LNCAP (cell line): ENCODE data around the gene KIAA0513.

Source experiments
- TF ChIP-seq, protein P1 (sequence below): fragments of 450-650 bp; IDR thresholded peaks from 2 replicates; pipeline ENCODE4 v1.5.1; 2017; ENCODE audit warnings: mild to moderate bottlenecking

The KIAA0513 gene

DNA sequence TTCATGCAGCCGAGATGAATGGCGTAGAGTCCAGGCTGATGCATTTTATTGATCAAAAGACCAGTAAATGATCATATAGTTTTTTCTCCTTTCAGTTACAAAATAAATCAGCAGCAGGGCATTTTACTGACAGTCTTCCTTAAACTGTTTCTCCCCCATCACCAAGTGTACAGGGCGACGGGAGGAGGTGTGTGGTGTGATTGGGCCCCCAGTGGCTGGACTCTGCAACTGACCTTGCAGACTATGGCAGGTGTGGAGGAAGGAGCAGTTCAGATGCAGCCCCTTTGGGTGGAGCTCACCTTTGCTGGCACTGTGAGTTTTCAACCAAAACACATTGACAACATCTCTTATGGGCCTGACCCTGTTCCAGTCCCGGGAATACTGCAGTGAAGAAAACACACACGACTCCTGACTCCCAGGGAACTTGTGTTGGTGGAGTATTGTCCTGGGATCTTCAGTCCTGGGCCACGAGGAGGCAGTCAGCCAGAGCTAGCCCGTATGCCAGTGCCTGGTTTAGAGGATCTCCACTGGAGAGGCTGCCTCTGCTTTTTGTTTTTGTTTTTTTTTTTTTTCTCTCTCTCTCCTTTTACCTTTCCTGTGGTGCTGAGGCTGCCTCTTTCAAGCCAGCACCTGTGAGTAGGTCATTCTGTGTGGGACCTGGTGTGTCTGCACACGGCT lies 29.8 kb downstream of the KIAA0513 start:
- TF ChIP-seq, protein P1, sequence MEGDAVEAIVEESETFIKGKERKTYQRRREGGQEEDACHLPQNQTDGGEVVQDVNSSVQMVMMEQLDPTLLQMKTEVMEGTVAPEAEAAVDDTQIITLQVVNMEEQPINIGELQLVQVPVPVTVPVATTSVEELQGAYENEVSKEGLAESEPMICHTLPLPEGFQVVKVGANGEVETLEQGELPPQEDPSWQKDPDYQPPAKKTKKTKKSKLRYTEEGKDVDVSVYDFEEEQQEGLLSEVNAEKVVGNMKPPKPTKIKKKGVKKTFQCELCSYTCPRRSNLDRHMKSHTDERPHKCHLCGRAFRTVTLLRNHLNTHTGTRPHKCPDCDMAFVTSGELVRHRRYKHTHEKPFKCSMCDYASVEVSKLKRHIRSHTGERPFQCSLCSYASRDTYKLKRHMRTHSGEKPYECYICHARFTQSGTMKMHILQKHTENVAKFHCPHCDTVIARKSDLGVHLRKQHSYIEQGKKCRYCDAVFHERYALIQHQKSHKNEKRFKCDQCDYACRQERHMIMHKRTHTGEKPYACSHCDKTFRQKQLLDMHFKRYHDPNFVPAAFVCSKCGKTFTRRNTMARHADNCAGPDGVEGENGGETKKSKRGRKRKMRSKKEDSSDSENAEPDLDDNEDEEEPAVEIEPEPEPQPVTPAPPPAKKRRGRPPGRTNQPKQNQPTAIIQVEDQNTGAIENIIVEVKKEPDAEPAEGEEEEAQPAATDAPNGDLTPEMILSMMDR = peak; percentile 14; the same call in 1 of the 2 replicates

DNA sequence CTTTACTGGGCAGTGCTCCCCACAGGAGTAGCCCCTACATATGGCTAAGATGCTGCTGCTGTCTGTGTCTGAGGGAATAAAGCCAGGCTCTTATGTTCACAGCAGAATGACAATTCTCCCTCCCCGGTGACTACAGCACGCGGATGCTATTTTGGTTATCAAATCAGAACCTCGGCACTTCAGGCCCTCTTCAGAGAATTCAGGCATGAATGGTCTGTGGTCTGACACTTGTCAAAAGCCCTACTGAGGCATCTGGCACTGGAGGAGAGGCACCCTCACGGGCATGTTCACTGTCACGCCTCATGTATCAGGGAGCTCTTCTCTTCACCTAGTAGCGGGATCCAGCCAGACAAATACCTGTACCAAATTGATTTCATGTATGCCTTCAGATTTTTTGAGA lies 30.4 kb downstream of the KIAA0513 start:
- TF ChIP-seq, protein P1 = no peak

DNA sequence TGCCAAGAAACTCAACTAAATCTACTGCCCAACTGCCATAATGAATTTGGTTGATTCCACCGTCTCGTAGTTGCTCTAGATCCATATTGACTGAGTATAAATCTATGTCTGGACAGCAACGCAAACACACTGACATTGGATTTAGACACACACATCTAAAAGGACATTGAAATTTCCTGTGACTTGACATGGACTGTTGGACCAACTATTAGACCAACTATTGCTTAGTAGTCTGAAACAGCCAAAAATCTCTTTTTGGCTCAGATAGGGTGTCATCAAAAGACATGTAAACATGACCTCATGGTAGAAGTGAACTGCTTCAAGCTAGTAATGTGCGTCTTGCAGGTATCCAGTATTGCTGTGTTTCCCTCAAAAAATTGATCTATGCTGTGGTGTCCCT lies 31.3 kb downstream of the KIAA0513 start:
- TF ChIP-seq, protein P1 = no peak

DNA sequence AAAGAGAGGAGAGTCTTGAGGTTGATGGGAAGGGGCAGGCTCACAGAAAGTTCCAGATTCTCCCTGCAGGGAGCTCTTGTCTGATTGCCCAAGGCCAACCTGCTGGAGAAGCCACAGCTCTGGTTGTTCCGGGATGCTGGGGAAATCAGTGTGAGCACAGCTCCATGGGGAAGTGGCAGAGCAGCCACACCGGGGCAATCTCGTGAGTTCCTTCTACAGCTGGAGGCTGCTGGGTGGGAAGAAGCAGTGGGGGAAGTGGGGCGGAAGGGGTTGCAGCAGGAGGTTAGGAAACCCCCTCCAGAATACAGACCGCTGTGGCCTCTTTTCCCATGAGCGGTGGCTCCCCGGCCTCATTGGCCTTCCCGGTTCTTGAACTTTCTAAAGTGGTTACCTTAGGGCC lies 34.0 kb downstream of the KIAA0513 start:
- TF ChIP-seq, protein P1 = no peak

DNA sequence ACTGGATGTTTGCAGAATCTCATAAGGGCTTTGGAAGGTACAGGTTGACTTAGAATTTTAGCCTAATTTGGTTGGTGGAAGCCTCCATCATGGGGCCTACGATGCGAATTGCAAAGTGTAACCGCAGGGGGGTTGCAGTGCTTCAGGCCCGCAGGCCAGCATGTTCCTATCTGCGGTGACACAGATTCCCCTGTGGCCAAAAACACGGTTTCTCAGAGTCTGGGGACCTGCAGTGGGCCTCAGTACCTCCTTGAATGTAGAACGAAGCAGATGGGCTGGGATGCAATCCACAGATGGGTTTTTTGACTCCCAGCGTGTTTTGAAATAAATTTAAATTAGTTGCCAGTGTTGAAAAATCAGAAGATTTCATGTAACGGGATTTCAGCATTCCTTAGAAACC lies 34.7 kb downstream of the KIAA0513 start:
- TF ChIP-seq, protein P1 = no peak

DNA sequence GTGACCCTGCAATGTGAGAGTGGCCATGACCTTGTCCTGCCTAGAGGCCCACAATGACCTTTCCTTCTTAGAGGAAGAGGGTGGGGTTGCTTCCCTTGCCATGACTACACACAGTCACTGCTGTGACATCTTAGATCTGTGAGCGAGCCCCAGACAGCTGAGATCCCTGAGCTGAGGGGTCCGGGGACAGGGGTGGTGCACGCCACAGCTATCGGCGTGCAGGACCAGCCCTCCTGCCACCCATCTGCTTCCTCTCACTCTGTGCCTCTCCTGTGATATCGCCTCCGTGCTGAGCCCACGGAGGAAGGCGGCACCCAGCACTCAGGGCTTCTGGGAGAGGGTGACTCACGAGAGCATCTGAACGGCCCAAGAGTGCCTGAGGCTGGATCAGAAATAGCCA lies 35.2 kb downstream of the KIAA0513 start:
- TF ChIP-seq, protein P1 = no peak

DNA sequence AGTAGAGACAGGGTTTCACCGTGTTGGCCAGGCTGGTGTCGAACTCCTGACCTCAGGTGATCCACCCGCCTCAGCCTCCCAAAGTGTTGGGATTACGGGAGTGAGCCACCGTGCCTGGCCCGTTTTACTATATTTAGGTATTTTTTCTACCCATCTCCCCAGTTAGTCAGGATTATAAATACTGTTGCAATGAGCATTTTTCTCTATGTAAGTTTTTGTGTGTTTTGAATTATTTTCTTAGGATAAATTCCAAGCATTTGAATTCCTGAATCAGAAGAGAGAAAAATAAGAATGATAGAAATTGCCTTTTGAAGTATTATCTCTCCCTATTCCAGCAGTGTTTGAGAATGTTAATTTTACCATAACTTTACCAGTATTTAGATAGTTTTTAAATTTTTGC lies 36.6 kb downstream of the KIAA0513 start:
- TF ChIP-seq, protein P1 = no peak

DNA sequence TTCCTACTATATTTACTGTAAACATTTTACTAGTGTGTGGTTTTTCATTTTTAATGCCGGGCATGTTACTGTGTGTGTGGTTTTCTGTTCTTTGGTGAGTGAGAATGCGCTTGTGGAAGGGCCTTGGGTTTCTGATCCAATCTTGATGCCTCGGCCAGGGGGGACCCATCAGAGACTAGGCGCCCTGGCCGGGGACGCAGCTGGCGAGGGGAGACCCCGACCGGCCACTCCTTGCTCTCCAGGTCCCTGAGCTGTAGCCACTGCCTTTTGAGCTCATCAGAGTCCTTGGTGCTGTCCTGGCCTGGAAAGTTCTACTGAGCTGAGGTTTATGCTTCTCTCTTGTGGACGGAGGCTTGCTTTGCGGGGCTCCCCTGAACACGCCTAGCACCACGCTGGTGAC lies 37.5 kb downstream of the KIAA0513 start:
- TF ChIP-seq, protein P1 = no peak
